H9 (cell line): ENCODE results near the gene FMO2. TPM values are rescaled to one million over a fixed set of nuclear protein-coding genes. Genes with fewer than 3 reads are reported as not detected.

Source experiments
- DNase-seq: peaks from one replicate; pipeline ENCODE4 v3.0.0-alpha.2; 2017
- H2AFZ ChIP-seq: one replicate; pipeline ENCODE4 v1.6.1; 2013; ENCODE audit warnings: mild to moderate bottlenecking, low read length, control low read depth, moderate library complexity
- H2AK5ac ChIP-seq: 2 replicates; pipeline ENCODE4 v1.6.1; 2013; ENCODE audit warnings: low read length, control low read depth, mixed read lengths; ENCODE audit not compliant: insufficient read length
- H2BK120ac ChIP-seq: one replicate; pipeline ENCODE4 v1.6.1; 2013; ENCODE audit warnings: low read depth, mild to moderate bottlenecking, low read length, control low read depth, inconsistent platforms; ENCODE audit not compliant: poor library complexity, severe bottlenecking
- H2BK12ac ChIP-seq: 2 replicates; pipeline ENCODE4 v1.6.1; 2013; ENCODE audit warnings: low read length, control low read depth, mixed read lengths, low read depth; ENCODE audit not compliant: insufficient read length
- H2BK15ac ChIP-seq: 2 replicates; pipeline ENCODE4 v1.6.1; 2013; ENCODE audit warnings: low read depth, low read length, control low read depth
- H2BK20ac ChIP-seq: one replicate; pipeline ENCODE4 v1.6.1; 2013; ENCODE audit warnings: low read depth, mild to moderate bottlenecking, low read length, control low read depth, inconsistent platforms; ENCODE audit not compliant: poor library complexity, severe bottlenecking
- H2BK5ac ChIP-seq: 2 replicates; pipeline ENCODE4 v1.6.1; 2013; ENCODE audit warnings: low read length, control low read depth, mixed read lengths; ENCODE audit not compliant: insufficient read length
- H3K14ac ChIP-seq: 2 replicates; pipeline ENCODE4 v1.6.1; 2013; ENCODE audit warnings: low read length, control low read depth; ENCODE audit not compliant: insufficient read depth
- H3K18ac ChIP-seq: 2 replicates; pipeline ENCODE4 v1.6.1; 2013; ENCODE audit warnings: low read depth, mild to moderate bottlenecking, mixed read lengths, low read length, control low read depth; ENCODE audit not compliant: insufficient read length
- H3K23ac ChIP-seq: 2 replicates; pipeline ENCODE4 v1.6.1; 2013; ENCODE audit warnings: low read length, control low read depth, mixed read lengths, low read depth; ENCODE audit not compliant: insufficient read length
- H3K23me2 ChIP-seq: 2 replicates; pipeline ENCODE4 v1.6.1; 2013; ENCODE audit warnings: low read depth, mild to moderate bottlenecking, mixed read lengths, low read length, control low read depth; ENCODE audit not compliant: insufficient read length, poor library complexity, severe bottlenecking
- H3K27ac ChIP-seq: 2 replicates; pipeline ENCODE4 v1.5.1; 2013; ENCODE audit warnings: low read length, control low read depth, mixed read lengths, low read depth; ENCODE audit not compliant: insufficient read length
- H3K27me3 ChIP-seq: 2 replicates; pipeline ENCODE4 v1.6.1; 2013; ENCODE audit warnings: low read length, control low read depth, inconsistent platforms; ENCODE audit not compliant: insufficient read depth
- H3K4ac ChIP-seq: 2 replicates; pipeline ENCODE4 v1.6.1; 2013; ENCODE audit warnings: low read depth, mild to moderate bottlenecking, control low read depth, inconsistent platforms, low read length, moderate library complexity
- H3K4me1 ChIP-seq: 2 replicates; pipeline ENCODE4 v1.6.1; 2013; ENCODE audit warnings: low read length, control low read depth, inconsistent platforms; ENCODE audit not compliant: insufficient read depth
- H3K4me2 ChIP-seq: 2 replicates; pipeline ENCODE4 v1.6.1; 2013; ENCODE audit warnings: low read length, control low read depth, mixed read lengths; ENCODE audit not compliant: insufficient read length, insufficient read depth
- H3K56ac ChIP-seq: 2 replicates; pipeline ENCODE4 v1.6.1; 2013; ENCODE audit warnings: low read depth, mild to moderate bottlenecking, mixed read lengths, low read length, control low read depth; ENCODE audit not compliant: insufficient read length
- H3K79me1 ChIP-seq: 2 replicates; pipeline ENCODE4 v1.6.1; 2013; ENCODE audit warnings: low read depth, mild to moderate bottlenecking, moderate library complexity, low read length, control low read depth, inconsistent platforms; ENCODE audit not compliant: insufficient read depth, poor library complexity, severe bottlenecking
- H3K79me2 ChIP-seq: 2 replicates; pipeline ENCODE4 v1.6.1; 2013; ENCODE audit warnings: low read length, control low read depth, inconsistent platforms; ENCODE audit not compliant: insufficient read depth
- H3K9ac ChIP-seq: 2 replicates; pipeline ENCODE4 v1.6.1; 2013; ENCODE audit warnings: low read length, control low read depth, mixed read lengths; ENCODE audit not compliant: insufficient read length; ENCODE audit errors: extremely low read depth
- H3K9me3 ChIP-seq: one replicate; pipeline ENCODE4 v1.6.1; 2013; ENCODE audit warnings: low read depth, low read length, inconsistent platforms; ENCODE audit not compliant: control insufficient read depth
- H3T11ph ChIP-seq: one replicate; pipeline ENCODE4 v1.6.1; 2013; ENCODE audit warnings: mild to moderate bottlenecking, low read length, control low read depth, inconsistent platforms
- H4K20me1 ChIP-seq: one replicate; pipeline ENCODE4 v1.6.1; 2013; ENCODE audit not compliant: control insufficient read depth, insufficient read length, insufficient read depth
- H4K5ac ChIP-seq: 2 replicates; pipeline ENCODE4 v1.6.1; 2013; ENCODE audit warnings: low read depth, mild to moderate bottlenecking, mixed read lengths, low read length, control low read depth; ENCODE audit not compliant: insufficient read length
- H4K8ac ChIP-seq: replicated peaks from 2 replicates; pipeline ENCODE4 v1.6.1; 2013; ENCODE audit warnings: low read length, control low read depth, mixed read lengths, low read depth; ENCODE audit not compliant: insufficient read length
- H4K91ac ChIP-seq: 2 replicates; pipeline ENCODE4 v1.6.1; 2013; ENCODE audit warnings: low read depth, mild to moderate bottlenecking, moderate library complexity, mixed read lengths, low read length, control low read depth; ENCODE audit not compliant: insufficient read length
- H3K27ac Mint-ChIP-seq, 3 experiments: 2 replicates in 2 of 3; 3 replicates in 1 of 3; pipeline ENCODE4 v1.8.0; 2020 to 2021; ENCODE audit warnings: mixed read lengths in 3 of 3, mild to moderate bottlenecking in 1 of 3, moderate library complexity in 1 of 3
- H3K27me3 Mint-ChIP-seq: 2 replicates; pipeline ENCODE4 v1.8.0; 2021; ENCODE audit warnings: low read depth, mild to moderate bottlenecking, moderate library complexity, mixed read lengths
- H3K36me3 Mint-ChIP-seq, 3 experiments: 2 replicates in 2 of 3; 3 replicates in 1 of 3; pipeline ENCODE4 v1.8.0; 2020 to 2021; ENCODE audit warnings: low read depth in 3 of 3, mixed read lengths in 3 of 3; ENCODE audit not compliant: insufficient read depth in 1 of 3
- H3K4me1 Mint-ChIP-seq, 2 experiments: 2 replicates each; pipeline ENCODE4 v1.8.0; 2020; ENCODE audit warnings: mixed read lengths in 2 of 2
- H3K4me3 Mint-ChIP-seq, 2 experiments: 2 replicates in 1 of 2; 3 replicates in 1 of 2; pipeline ENCODE4 v1.8.0; 2020 to 2021; ENCODE audit warnings: mild to moderate bottlenecking in 2 of 2, mixed read lengths in 2 of 2, moderate library complexity in 1 of 2
- H3K9me3 Mint-ChIP-seq, 2 experiments: 2 replicates in 1 of 2; 3 replicates in 1 of 2; pipeline ENCODE4 v1.8.0; 2020; ENCODE audit warnings: mild to moderate bottlenecking in 2 of 2, mixed read lengths in 2 of 2, moderate library complexity in 1 of 2
- CTCF ChIP-seq: fragments of 200-600 bp; sonication (generic); conservative IDR thresholded peaks from 3 replicates; pipeline ENCODE4 v1.8.0; 2021; ENCODE audit warnings: antibody characterized with exemption, mild to moderate bottlenecking
- WGBS: extraction: QIAGEN DNeasy Blood & Tissue Kit; methylation state at CpG from one replicate; pipeline ENCODE4 v1.1.7; 2013; ENCODE audit warnings: missing lambda C conversion rate, low lambda C conversion rate, mixed read lengths; ENCODE audit not compliant: insufficient read length; ENCODE audit errors: extremely low coverage; 5-methylcytosine and 5-hydroxymethylcytosine counted together
- long read RNA-seq: library from polyadenylated mRNA; unstranded; transcript quantifications from one replicate; pipeline ENCODE4 v2.0.0, GENCODE V29; 2020
- total RNA-seq: library from RNA; stranded (reverse); gene quantifications from 2 replicates; pipeline ENCODE4 v1.2.1, GENCODE V29; 2021

The FMO2 gene
- total RNA-seq: not detected in 2 replicates
- long read RNA-seq: 0 reads

- H4K91ac ChIP-seq: no peak within 1 kb of the TSS
- H2AFZ ChIP-seq: peak within 1 kb of the TSS; percentile 16
- H3K18ac ChIP-seq: no peak within 1 kb of the TSS
- H3K27me3 ChIP-seq: no peaks in the 10 kb centered on the region
- no peak within 1 kb of the TSS for H3K9ac ChIP-seq
- DNase-seq: no peak
- WGBS: no CpG with 5 or more reads among the region's 6 CpGs
- H3K23me2 ChIP-seq: no peaks in the 10 kb centered on the region
- no peak within 1 kb of the TSS for H3K23ac ChIP-seq
- Mint-ChIP-seq H3K4me3 (no peak within 1 kb of the TSS), H3K4me1 (peaks cover 4 to 7% of the 10 kb centered on the region in 2 experiments; a peak in 3 of 4 replicates), H3K36me3 (no peaks in the 10 kb centered on the region), H3K9me3 (no peaks in the 10 kb centered on the region), H3K27ac (no peak within 1 kb of the TSS), H3K27me3 (no peaks in the 10 kb centered on the region)
- TF ChIP-seq CTCF: no peak
- H3K79me2 ChIP-seq: no peaks in the 10 kb centered on the region
- H3K56ac ChIP-seq: no peak within 1 kb of the TSS
- H4K20me1 ChIP-seq: no peaks in the 10 kb centered on the region
- no peaks in the 10 kb centered on the region for H3K4me1 ChIP-seq
- H2BK20ac ChIP-seq: no peak within 1 kb of the TSS
- no peak within 1 kb of the TSS for H3K14ac ChIP-seq
- H3K79me1 ChIP-seq: no peaks in the 10 kb centered on the region
- no peak within 1 kb of the TSS for H2BK12ac ChIP-seq
- H3K9me3 ChIP-seq: no peaks in the 10 kb centered on the region
- H3T11ph ChIP-seq: no peak within 1 kb of the TSS
- H2BK5ac ChIP-seq: no peak within 1 kb of the TSS
- H4K5ac ChIP-seq: no peak within 1 kb of the TSS
- no peak within 1 kb of the TSS for H4K8ac ChIP-seq
- no peak within 1 kb of the TSS for H2BK15ac ChIP-seq
- H3K27ac ChIP-seq: no peak within 1 kb of the TSS
- no peak within 1 kb of the TSS for H2AK5ac ChIP-seq
- no peak within 1 kb of the TSS for H3K4ac ChIP-seq
- H2BK120ac ChIP-seq: no peak within 1 kb of the TSS
- no peak within 1 kb of the TSS for H3K4me2 ChIP-seq
Observed at GRCh38 chr1:171185091-171185490, at the start of gene FMO2. FMO2 (plus strand) TSS chr1:171185300; CDS start chr1:171185714, 414 bp downstream.
